Measurements from ENCODE around the gene MTHFD2L. TPM values are rescaled to one million over a fixed set of nuclear protein-coding genes. Genes with fewer than 3 reads are reported as not detected.

The MTHFD2L gene
- total RNA-seq, 3 donors from 2014 or later, result 10.7 to 12.9 (median 11.6) TPM

GRCh38 chr4:74190332-74190731 lies 32.4 kb downstream of the MTHFD2L start:
- ATAC-seq, result no peak
- intact Hi-C loops (cut with DNase I, micrococcal nuclease), result no loop called here
- Histone ChIP-seq H3K36me3 (ENCODE audit: low read depth) (no peaks in the 10 kb centered on the region), H3K4me3 (no peak overlapping the region), H3K9me3 (no peaks in the 10 kb centered on the region), H3K4me1 (ENCODE audit: low read depth) (no peaks in the 10 kb centered on the region)
- TF ChIP-seq CTCF (IDR thresholded peaks at IDR 0.05), result no peak
- DNase-seq, result no peak

- DNase-seq, result no peak
- TF ChIP-seq CTCF (IDR thresholded peaks at IDR 0.05), result no peak
- Histone ChIP-seq H3K4me3 (no peak overlapping the region), H3K36me3 (ENCODE audit: low read depth) (no peaks in the 10 kb centered on the region), H3K9me3 (no peaks in the 10 kb centered on the region), H3K4me1 (ENCODE audit: low read depth) (no peaks in the 10 kb centered on the region)
- peak; percentile 60 for ATAC-seq
- intact Hi-C loops (cut with DNase I, micrococcal nuclease), result no loop called here
Measured at GRCh38 chr4:74190919-74191397, 33.0 kb downstream of the MTHFD2L start.

GRCh38 chr4:74197080-74197479 lies 39.2 kb downstream of the MTHFD2L start:
- no peak overlapping the region for H3K4me3 ChIP-seq
- H3K36me3 ChIP-seq (ENCODE audit: low read depth), result no peaks in the 10 kb centered on the region
- H3K4me1 ChIP-seq (ENCODE audit: low read depth), result peaks cover 8% of the 10 kb centered on the region
- intact Hi-C loops (cut with DNase I, micrococcal nuclease), result no loop called here
- ATAC-seq (no peak), DNase-seq (no peak)
- TF ChIP-seq CTCF (IDR thresholded peaks at IDR 0.05), result no peak
- no peaks in the 10 kb centered on the region for H3K9me3 ChIP-seq

GRCh38 chr4:74202062-74202586 lies 44.2 kb downstream of the MTHFD2L start:
- H3K4me1 ChIP-seq (ENCODE audit: low read depth), result peaks cover 11% of the 10 kb centered on the region
- DNase-seq (no peak), ATAC-seq (peak; percentile 80)
- no peak overlapping the region for H3K4me3 ChIP-seq
- no peaks in the 10 kb centered on the region for H3K36me3 ChIP-seq (ENCODE audit: low read depth)
- no peaks in the 10 kb centered on the region for H3K9me3 ChIP-seq
- no peak for TF ChIP-seq CTCF (IDR thresholded peaks at IDR 0.05)
- intact Hi-C loops (cut with DNase I, micrococcal nuclease), result no loop called here

GRCh38 chr4:74203467-74203866 lies 45.5 kb downstream of the MTHFD2L start:
- Histone ChIP-seq H3K4me3 (no peak overlapping the region), H3K36me3 (ENCODE audit: low read depth) (no peaks in the 10 kb centered on the region), H3K9me3 (no peaks in the 10 kb centered on the region), H3K4me1 (ENCODE audit: low read depth) (peaks cover 11% of the 10 kb centered on the region)
- DNase-seq (no peak), ATAC-seq (peak; percentile 61)
- intact Hi-C loops (cut with DNase I, micrococcal nuclease), result no loop called here
- no peak for TF ChIP-seq CTCF (IDR thresholded peaks at IDR 0.05)

- Histone ChIP-seq H3K9me3 (no peaks in the 10 kb centered on the region), H3K4me3 (no peak overlapping the region), H3K36me3 (ENCODE audit: low read depth) (no peaks in the 10 kb centered on the region), H3K4me1 (ENCODE audit: low read depth) (peaks cover 11% of the 10 kb centered on the region)
- DNase-seq (no peak), ATAC-seq (no peak)
- intact Hi-C loops (cut with DNase I, micrococcal nuclease), result no loop called here
- no peak for TF ChIP-seq CTCF (IDR thresholded peaks at IDR 0.05)
Measured at GRCh38 chr4:74205046-74205445, 47.1 kb downstream of the MTHFD2L start.
